Measurements from ENCODE around the gene OBSCN. TPM values are rescaled to one million over a fixed set of nuclear protein-coding genes. Genes with fewer than 3 reads are reported as not detected.

Gene OBSCN
- total RNA-seq, 2 experiments from 2014 or later = 5.7 to 10.4 TPM

- DNase-seq = no peak
- CTCF ChIA-PET = no interaction called here
- no peak overlapping the region for H3K4me3 Mint-ChIP-seq
Measured at GRCh38 chr1:228417483-228418203, 209.8 kb downstream of the OBSCN start.

GRCh38 chr1:228420968-228421826 lies 213.4 kb downstream of the OBSCN start:
- no peaks in the 10 kb centered on the region for H3K9me3 Mint-ChIP-seq (ENCODE audit: low read depth)
- H3K4me3 Mint-ChIP-seq = no peak overlapping the region
- CTCF ChIA-PET = interaction anchor here (0.8 to 1.4 kb wide), 2 partner anchors 10 to 11 kb away, joined by 5 to 6 read pairs; no protein-coding TSS in a partner anchor

More at GRCh38 chr1:228417483-228418203, 209.8 kb downstream of the OBSCN start:
- Mint-ChIP-seq H3K27ac (no peak overlapping the region), H3K27me3 (peaks cover 10% of the 10 kb centered on the region), H3K36me3 (no peaks in the 10 kb centered on the region), H3K4me1 (peaks cover 31% of the 10 kb centered on the region), H3K9me3 (ENCODE audit: low read depth) (no peaks in the 10 kb centered on the region)
- ATAC-seq = no peak

GRCh38 chr1:228423404-228424053 lies 215.7 kb downstream of the OBSCN start:
- peaks cover 8% of the 10 kb centered on the region for H3K27me3 Mint-ChIP-seq
- ATAC-seq = no peak
- H3K4me1 Mint-ChIP-seq = peaks cover 11% of the 10 kb centered on the region

More at GRCh38 chr1:228420968-228421826, 213.4 kb downstream of the OBSCN start:
- Mint-ChIP-seq H3K4me1 (peaks cover 18% of the 10 kb centered on the region), H3K27me3 (peaks cover 10% of the 10 kb centered on the region), H3K36me3 (no peaks in the 10 kb centered on the region), H3K27ac (no peak overlapping the region)
- no peak for DNase-seq
- ATAC-seq = no peak

GRCh38 chr1:228424685-228425660 lies 217.1 kb downstream of the OBSCN start:
- Mint-ChIP-seq H3K9me3 (ENCODE audit: low read depth) (no peaks in the 10 kb centered on the region), H3K4me3 (no peak overlapping the region), H3K27me3 (peaks cover 13% of the 10 kb centered on the region), H3K36me3 (no peaks in the 10 kb centered on the region), H3K27ac (no peak overlapping the region), H3K4me1 (peaks cover 11% of the 10 kb centered on the region)
- CTCF ChIA-PET = no interaction called here
- DNase-seq = no peak
- ATAC-seq = no peak

More at GRCh38 chr1:228423404-228424053, 215.7 kb downstream of the OBSCN start:
- Mint-ChIP-seq H3K4me3 (no peak overlapping the region), H3K9me3 (ENCODE audit: low read depth) (no peaks in the 10 kb centered on the region), H3K36me3 (no peaks in the 10 kb centered on the region), H3K27ac (no peak overlapping the region)
- DNase-seq = no peak
- CTCF ChIA-PET = interaction anchor here (1.1 to 1.2 kb wide), 2 partner anchors 44 to 246 kb away, joined by 3 read pairs; no protein-coding TSS in a partner anchor

DNA sequence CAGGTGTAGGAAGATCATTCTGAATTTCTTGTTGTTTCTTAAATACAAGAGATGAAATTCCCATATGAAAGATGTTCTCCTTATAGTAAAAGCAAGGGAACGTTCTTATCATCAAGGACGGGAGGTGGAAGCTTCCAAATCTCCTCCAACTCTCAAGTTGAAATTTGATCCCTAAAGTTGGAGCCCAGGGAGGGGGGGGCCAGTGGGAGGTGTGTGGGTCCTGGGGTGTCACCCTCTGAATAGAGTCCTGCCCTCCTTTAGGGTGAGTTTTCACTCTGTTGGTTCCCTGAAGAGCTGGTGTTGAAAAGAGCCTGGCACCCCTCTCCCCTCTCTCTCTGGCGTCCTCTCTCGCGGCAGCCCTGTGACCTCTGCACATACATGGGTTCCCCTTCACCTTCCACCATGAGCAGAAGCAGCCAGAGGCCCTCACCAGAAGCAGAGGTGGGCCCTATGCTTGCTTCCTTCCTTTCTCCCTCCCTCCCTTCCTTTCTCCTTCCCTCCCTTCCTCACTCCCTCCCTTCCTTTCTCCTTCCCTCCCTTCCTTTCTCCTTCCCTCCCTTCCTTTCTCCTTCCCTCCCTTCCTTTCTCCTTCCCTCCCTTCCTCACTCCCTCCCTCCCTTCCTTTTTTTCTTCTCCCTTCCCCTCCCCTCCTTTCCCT lies 218.8 kb downstream of the OBSCN start:
- Mint-ChIP-seq H3K4me1 (peaks cover 2% of the 10 kb centered on the region), H3K27ac (no peak overlapping the region), H3K27me3 (peaks cover 16% of the 10 kb centered on the region), H3K4me3 (no peak overlapping the region), H3K36me3 (no peaks in the 10 kb centered on the region), H3K9me3 (ENCODE audit: low read depth) (no peaks in the 10 kb centered on the region)
- ATAC-seq = no peak
- DNase-seq = no peak
- CTCF ChIA-PET = no interaction called here

DNA sequence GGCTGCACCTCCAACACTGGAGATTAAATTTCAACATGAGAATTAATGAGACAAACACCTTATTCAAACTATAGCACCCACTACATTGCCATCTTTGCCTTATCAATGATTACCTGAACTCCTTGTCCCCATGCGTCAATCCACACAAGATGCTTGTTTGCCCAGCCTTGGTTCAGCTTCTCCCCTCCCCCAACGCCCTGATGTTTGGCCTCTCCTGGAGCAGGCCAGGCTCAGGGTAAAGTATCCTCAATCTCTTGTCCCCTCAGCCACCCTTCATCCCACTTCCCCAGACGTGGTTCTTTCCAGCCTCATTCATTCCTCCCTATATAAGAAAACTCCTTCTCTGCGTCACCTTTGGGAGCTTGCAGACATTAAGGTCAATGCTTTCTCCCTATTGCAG lies 220.6 kb downstream of the OBSCN start:
- DNase-seq (no peak), ATAC-seq (no peak)
- no peaks in the 10 kb centered on the region for H3K36me3 Mint-ChIP-seq
- CTCF ChIA-PET = interaction anchor here (1.1 kb wide), 1 partner anchor 43 kb away, joined by 4 read pairs; no protein-coding TSS in a partner anchor
- no peak overlapping the region for H3K27ac Mint-ChIP-seq
- H3K9me3 Mint-ChIP-seq (ENCODE audit: low read depth) = no peaks in the 10 kb centered on the region
- H3K4me1 Mint-ChIP-seq = no peaks in the 10 kb centered on the region
- no peak overlapping the region for H3K4me3 Mint-ChIP-seq
- H3K27me3 Mint-ChIP-seq = peaks cover 23% of the 10 kb centered on the region

Small RNAs within 50 kb of the gene (microRNA-seq; reads per million reads assigned to microRNA genes)
- not detected for gene MIR6742

Other genes starting within 250 kb of the OBSCN start
- gene WNT3A, start 201.0 kb upstream of the OBSCN start, total RNA-seq = not detected
- 100 to 1,000 TPM; 313 to 344 TPM for gene ARF1, start 125.3 kb upstream of the OBSCN start, total RNA-seq
- gene C1orf35, start 104.7 kb upstream of the OBSCN start, total RNA-seq = 10 to 100 TPM; 24.1 to 27.0 TPM
- gene MRPL55, start 98.7 kb upstream of the OBSCN start, total RNA-seq = 10 to 100 TPM; 51.9 to 56.4 TPM
- 100 to 1,000 TPM; 262 to 325 TPM for gene GUK1, start 67.8 kb upstream of the OBSCN start, total RNA-seq
- 1 to 10 TPM; 1.1 to 1.8 TPM for gene GJC2, start 58.1 kb upstream of the OBSCN start, total RNA-seq
- gene IBA57, start 42.2 kb upstream of the OBSCN start, total RNA-seq = 1 to 10 TPM; 6.8 to 8.5 TPM
- gene TRIM11, start 198.8 kb downstream of the OBSCN start, total RNA-seq = 10 to 100 TPM; 65.1 to 66.1 TPM
- gene TRIM17, start 208.8 kb downstream of the OBSCN start, total RNA-seq = 1 to 10 TPM; 2.6 to 2.8 TPM